K562 (cell line): ENCODE data around the gene PDE4A. TPM values are rescaled to one million over a fixed set of nuclear protein-coding genes. Genes with fewer than 3 reads are reported as not detected.

ENCODE experiments used
- CBX1 ChIP-seq: sonication (generic); IDR thresholded peaks from 2 replicates; pipeline ENCODE4 v1.6.1; 2016; ENCODE audit warnings: antibody characterized with exemption, low read depth, mild to moderate bottlenecking
- CREB1 ChIP-seq, 2 experiments: sonication (generic) in 1 of 2; formaldehyde crosslinking in 1 of 2; IDR thresholded peaks; 2 replicates each; pipeline versions ENCODE4 v1.6.1 to v1.8.0; 2012 to 2022; ENCODE audit warnings: inconsistent platforms in 1 of 2, mild to moderate bottlenecking in 1 of 2, missing genetic modification reagents in 1 of 2, moderate library complexity in 1 of 2
- DACH1 ChIP-seq: fragments of 450-650 bp; IDR thresholded peaks from 2 replicates; pipeline ENCODE4 v1.6.1; 2018; ENCODE audit not compliant: partially characterized antibody
- EHMT2 ChIP-seq: fragments of 450-650 bp; IDR thresholded peaks from 2 replicates; pipeline ENCODE4 v1.6.1; 2018; ENCODE audit warnings: antibody characterized with exemption
- FIP1L1 ChIP-seq: fragments of 200-400 bp; formaldehyde crosslinking; IDR thresholded peaks from 2 replicates; pipeline ENCODE4 v1.6.1; 2018; ENCODE audit warnings: mild to moderate bottlenecking, low read depth, low read length; ENCODE audit not compliant: poor library complexity, severe bottlenecking
- FOXJ2 ChIP-seq: fragments of 200-800 bp; sonication (Bioruptor generic); IDR thresholded peaks from 2 replicates; pipeline ENCODE4 v1.6.1; 2016; ENCODE audit warnings: missing genetic modification characterization, missing compliant biosample characterization
- GATA2 ChIP-seq: sonication (generic); formaldehyde crosslinking; IDR thresholded peaks from 2 replicates; pipeline ENCODE4 v1.4.0; 2020; ENCODE audit warnings: mild to moderate bottlenecking, missing genetic modification reagents
- JUN ChIP-seq, 2 experiments: sonication (generic) in 1 of 2; formaldehyde crosslinking in 1 of 2; IDR thresholded peaks; 2 replicates each; pipeline versions ENCODE4 v1.6.1 to v1.8.0; 2012 to 2022; ENCODE audit warnings: borderline replicate concordance in 2 of 2, mild to moderate bottlenecking in 2 of 2, improper control_type of control experiment in 1 of 2, low read depth in 1 of 2, low read length in 1 of 2, missing genetic modification reagents in 1 of 2
- PHF20 ChIP-seq: fragments of 450-650 bp; IDR thresholded peaks from 2 replicates; pipeline ENCODE4 v1.6.1; 2018; ENCODE audit not compliant: partially characterized antibody
- POLR2A ChIP-seq: fragments of 450-650 bp; conservative IDR thresholded peaks from 2 replicates; pipeline ENCODE4 v1.6.1; 2016
- SAP30 ChIP-seq: fragments of 200-600 bp; sonication (generic); IDR thresholded peaks from 2 replicates; pipeline ENCODE4 v1.6.1; 2012; ENCODE audit warnings: borderline replicate concordance, low read depth, mild to moderate bottlenecking, moderate library complexity, low read length, control low read depth, inconsistent platforms; ENCODE audit not compliant: insufficient read depth, poor library complexity, severe bottlenecking
- SMARCC2 ChIP-seq: fragments of 450-650 bp; IDR thresholded peaks from 2 replicates; pipeline ENCODE4 v1.6.1; 2017; ENCODE audit warnings: antibody characterized with exemption, moderate library complexity, mild to moderate bottlenecking, low read depth
- TBP ChIP-seq: optimal IDR thresholded peaks from 2 replicates; pipeline ENCODE3; 2011; ENCODE audit warnings: low read depth, low read length, improper control_type of control experiment
- ZC3H11A ChIP-seq: IDR thresholded peaks from 2 replicates; pipeline ENCODE4 v1.6.1; 2012; ENCODE audit warnings: low read depth, low read length, improper control_type of control experiment
- ZNF124 ChIP-seq: sonication (generic); formaldehyde crosslinking; IDR thresholded peaks from 2 replicates; pipeline ENCODE4 v1.8.1; 2022; ENCODE audit warnings: missing genetic modification reagents
- polyA plus RNA-seq, 8 experiments: library from polyadenylated mRNA; depleted of rRNA in 4 of 8; stranded (reverse) in 5 of 8; unstranded in 3 of 8; fragments of >200 nt; fragmentation: Nextera tagmentation in 2 of 8; fragmentation: Illumina TruSeq in 1 of 8; extraction: Ambion mirVana in 2 of 8; extraction: Trizol in 1 of 8; gene quantifications; 2 replicates each; pipeline versions ENCODE4 v1.2.1 to v1.2.3, GENCODE V29; 2011 to 2014; ENCODE audit warnings: inconsistent platforms in 1 of 8, missing spikeins in 1 of 8
- total RNA-seq, 7 experiments: library from RNA; depleted of rRNA in 6 of 7; stranded (reverse); fragments of >200 nt in 6 of 7; fragmentation: Illumina TruSeq in 2 of 7; extraction: Trizol in 2 of 7; gene quantifications; 2 replicates each; pipeline versions ENCODE4 v1.2.1 to v1.2.3, GENCODE V29; 2011 to 2021; ENCODE audit warnings: low replicate concordance in 1 of 7
- TF ChIP-seq, protein P1 (sequence below): sonication (generic); formaldehyde crosslinking; IDR thresholded peaks from 2 replicates; pipeline ENCODE4 v1.8.0; 2022; ENCODE audit warnings: missing genetic modification reagents, mild to moderate bottlenecking, borderline replicate concordance
- TF ChIP-seq, protein P2 (sequence below): fragments of 250-450 bp; sonication (Bioruptor Pico); IDR thresholded peaks from 2 replicates; pipeline ENCODE4 v1.5.0; 2021
- TF ChIP-seq, protein P3 (sequence below): fragments of 250-450 bp; sonication (Bioruptor Pico); IDR thresholded peaks from 2 replicates; pipeline ENCODE4 v1.4.0; 2020
- TF ChIP-seq, protein P4 (sequence below): fragments of 200-800 bp; sonication (Bioruptor generic); IDR thresholded peaks from 2 replicates; pipeline ENCODE4 v1.6.1; 2016; ENCODE audit warnings: missing genetic modification characterization, missing compliant biosample characterization

PDE4A gene
- total and polyA plus RNA-seq, 9 of the 15 experiments (the other 6 are each of a cell fraction or from before 2014, with no cell fraction given): 0.66 to 26.9 (median 4.6) TPM

DNA sequence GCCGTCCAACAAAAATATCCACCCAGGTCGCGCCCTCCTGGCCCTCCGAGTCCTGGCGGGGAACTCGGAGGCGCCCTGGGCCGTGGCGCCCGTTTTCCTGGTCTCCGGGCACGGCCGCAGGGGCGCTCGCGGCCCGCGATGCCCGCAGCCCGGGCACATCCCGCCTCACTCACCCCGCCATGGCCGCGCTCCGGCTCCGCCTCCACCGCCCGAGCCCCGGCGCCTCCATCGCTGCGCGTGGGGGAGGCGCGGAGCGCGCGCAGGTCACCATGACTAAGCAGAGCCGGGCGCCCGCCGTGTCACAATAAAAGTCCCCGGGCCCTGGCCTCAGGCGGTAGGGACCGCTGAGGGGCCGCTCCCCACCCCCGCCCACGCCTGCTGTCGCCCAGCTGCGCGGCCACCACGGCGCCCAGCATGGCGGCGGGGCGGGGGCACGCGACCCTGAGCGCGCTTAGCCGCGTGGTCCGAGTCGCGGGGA lies 82.2 kb downstream of the PDE4A start (continued):
- TF ChIP-seq FIP1L1: peak; percentile 85
- TF ChIP-seq CBX1: peak; percentile 66; the same call in 1 of the 2 replicates
- 0 out of 2 replicates have a peak, but pooled peaks have one; percentile 39 for TF ChIP-seq FOXJ2 (tag)
- TF ChIP-seq, protein P1, sequence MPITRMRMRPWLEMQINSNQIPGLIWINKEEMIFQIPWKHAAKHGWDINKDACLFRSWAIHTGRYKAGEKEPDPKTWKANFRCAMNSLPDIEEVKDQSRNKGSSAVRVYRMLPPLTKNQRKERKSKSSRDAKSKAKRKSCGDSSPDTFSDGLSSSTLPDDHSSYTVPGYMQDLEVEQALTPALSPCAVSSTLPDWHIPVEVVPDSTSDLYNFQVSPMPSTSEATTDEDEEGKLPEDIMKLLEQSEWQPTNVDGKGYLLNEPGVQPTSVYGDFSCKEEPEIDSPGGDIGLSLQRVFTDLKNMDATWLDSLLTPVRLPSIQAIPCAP: no peak
- TF ChIP-seq DACH1: peak; percentile 55
- no peak for TF ChIP-seq SAP30
- TF ChIP-seq SMARCC2: no peak; the same call in 1 of the 2 replicates
- TF ChIP-seq, protein P2, sequence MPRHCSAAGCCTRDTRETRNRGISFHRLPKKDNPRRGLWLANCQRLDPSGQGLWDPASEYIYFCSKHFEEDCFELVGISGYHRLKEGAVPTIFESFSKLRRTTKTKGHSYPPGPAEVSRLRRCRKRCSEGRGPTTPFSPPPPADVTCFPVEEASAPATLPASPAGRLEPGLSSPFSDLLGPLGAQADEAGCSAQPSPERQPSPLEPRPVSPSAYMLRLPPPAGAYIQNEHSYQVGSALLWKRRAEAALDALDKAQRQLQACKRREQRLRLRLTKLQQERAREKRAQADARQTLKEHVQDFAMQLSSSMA (CRISPR knock-in tag): peak; percentile 76; the same call in 1 of the 2 replicates
- TF ChIP-seq GATA2 (CRISPR knock-in tag): no peak
- peak; percentile 54; the same call in 1 of the 2 replicates for TF ChIP-seq CREB1 (IDR thresholded peaks at IDR 0.05)
- TF ChIP-seq CREB1 (CRISPR knock-in tag; IDR thresholded peaks at IDR 0.05): peak; percentile 75
- TF ChIP-seq ZC3H11A: no peak
- peak; percentile 75; the same call in 1 of the 2 replicates for TF ChIP-seq POLR2A
- TF ChIP-seq JUN (IDR thresholded peaks at IDR 0.05; ENCODE audit: borderline replicate concordance, low read depth, low read length): peak; percentile 71; the same call in 1 of the 2 replicates
- TF ChIP-seq JUN (CRISPR knock-in tag; IDR thresholded peaks at IDR 0.05; ENCODE audit: borderline replicate concordance): peak; percentile 11; the same call in 1 of the 2 replicates
- TF ChIP-seq EHMT2: no peak
- TF ChIP-seq, protein P3, sequence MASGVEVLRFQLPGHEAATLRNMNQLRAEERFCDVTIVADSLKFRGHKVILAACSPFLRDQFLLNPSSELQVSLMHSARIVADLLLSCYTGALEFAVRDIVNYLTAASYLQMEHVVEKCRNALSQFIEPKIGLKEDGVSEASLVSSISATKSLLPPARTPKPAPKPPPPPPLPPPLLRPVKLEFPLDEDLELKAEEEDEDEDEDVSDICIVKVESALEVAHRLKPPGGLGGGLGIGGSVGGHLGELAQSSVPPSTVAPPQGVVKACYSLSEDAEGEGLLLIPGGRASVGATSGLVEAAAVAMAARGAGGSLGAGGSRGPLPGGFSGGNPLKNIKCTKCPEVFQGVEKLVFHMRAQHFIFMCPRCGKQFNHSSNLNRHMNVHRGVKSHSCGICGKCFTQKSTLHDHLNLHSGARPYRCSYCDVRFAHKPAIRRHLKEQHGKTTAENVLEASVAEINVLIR (CRISPR knock-in tag): peak; percentile 66
- TF ChIP-seq PHF20: peak; percentile 24
- TF ChIP-seq, protein P4, sequence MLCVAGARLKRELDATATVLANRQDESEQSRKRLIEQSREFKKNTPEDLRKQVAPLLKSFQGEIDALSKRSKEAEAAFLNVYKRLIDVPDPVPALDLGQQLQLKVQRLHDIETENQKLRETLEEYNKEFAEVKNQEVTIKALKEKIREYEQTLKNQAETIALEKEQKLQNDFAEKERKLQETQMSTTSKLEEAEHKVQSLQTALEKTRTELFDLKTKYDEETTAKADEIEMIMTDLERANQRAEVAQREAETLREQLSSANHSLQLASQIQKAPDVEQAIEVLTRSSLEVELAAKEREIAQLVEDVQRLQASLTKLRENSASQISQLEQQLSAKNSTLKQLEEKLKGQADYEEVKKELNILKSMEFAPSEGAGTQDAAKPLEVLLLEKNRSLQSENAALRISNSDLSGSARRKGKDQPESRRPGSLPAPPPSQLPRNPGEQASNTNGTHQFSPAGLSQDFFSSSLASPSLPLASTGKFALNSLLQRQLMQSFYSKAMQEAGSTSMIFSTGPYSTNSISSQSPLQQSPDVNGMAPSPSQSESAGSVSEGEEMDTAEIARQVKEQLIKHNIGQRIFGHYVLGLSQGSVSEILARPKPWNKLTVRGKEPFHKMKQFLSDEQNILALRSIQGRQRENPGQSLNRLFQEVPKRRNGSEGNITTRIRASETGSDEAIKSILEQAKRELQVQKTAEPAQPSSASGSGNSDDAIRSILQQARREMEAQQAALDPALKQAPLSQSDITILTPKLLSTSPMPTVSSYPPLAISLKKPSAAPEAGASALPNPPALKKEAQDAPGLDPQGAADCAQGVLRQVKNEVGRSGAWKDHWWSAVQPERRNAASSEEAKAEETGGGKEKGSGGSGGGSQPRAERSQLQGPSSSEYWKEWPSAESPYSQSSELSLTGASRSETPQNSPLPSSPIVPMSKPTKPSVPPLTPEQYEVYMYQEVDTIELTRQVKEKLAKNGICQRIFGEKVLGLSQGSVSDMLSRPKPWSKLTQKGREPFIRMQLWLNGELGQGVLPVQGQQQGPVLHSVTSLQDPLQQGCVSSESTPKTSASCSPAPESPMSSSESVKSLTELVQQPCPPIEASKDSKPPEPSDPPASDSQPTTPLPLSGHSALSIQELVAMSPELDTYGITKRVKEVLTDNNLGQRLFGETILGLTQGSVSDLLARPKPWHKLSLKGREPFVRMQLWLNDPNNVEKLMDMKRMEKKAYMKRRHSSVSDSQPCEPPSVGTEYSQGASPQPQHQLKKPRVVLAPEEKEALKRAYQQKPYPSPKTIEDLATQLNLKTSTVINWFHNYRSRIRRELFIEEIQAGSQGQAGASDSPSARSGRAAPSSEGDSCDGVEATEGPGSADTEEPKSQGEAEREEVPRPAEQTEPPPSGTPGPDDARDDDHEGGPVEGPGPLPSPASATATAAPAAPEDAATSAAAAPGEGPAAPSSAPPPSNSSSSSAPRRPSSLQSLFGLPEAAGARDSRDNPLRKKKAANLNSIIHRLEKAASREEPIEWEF (CRISPR knock-in tag): no peak
- peak; percentile 20; the same call in 1 of the 2 replicates for TF ChIP-seq ZNF124 (CRISPR knock-in tag)
- TF ChIP-seq TBP: peak; percentile 94
